NCI-H510A (cell line): ENCODE results near the gene ATP8B4.
"Not testable (repeated sequence)": the region's sequence is repeated elsewhere in the genome, so short reads cannot be mapped to it uniquely, and the experiment has no call there.

Experiments used
- DNase-seq: peaks from one replicate; lab custom pipeline; 2025; lab: John Stamatoyannopoulos, UW

Gene ATP8B4

DNA sequence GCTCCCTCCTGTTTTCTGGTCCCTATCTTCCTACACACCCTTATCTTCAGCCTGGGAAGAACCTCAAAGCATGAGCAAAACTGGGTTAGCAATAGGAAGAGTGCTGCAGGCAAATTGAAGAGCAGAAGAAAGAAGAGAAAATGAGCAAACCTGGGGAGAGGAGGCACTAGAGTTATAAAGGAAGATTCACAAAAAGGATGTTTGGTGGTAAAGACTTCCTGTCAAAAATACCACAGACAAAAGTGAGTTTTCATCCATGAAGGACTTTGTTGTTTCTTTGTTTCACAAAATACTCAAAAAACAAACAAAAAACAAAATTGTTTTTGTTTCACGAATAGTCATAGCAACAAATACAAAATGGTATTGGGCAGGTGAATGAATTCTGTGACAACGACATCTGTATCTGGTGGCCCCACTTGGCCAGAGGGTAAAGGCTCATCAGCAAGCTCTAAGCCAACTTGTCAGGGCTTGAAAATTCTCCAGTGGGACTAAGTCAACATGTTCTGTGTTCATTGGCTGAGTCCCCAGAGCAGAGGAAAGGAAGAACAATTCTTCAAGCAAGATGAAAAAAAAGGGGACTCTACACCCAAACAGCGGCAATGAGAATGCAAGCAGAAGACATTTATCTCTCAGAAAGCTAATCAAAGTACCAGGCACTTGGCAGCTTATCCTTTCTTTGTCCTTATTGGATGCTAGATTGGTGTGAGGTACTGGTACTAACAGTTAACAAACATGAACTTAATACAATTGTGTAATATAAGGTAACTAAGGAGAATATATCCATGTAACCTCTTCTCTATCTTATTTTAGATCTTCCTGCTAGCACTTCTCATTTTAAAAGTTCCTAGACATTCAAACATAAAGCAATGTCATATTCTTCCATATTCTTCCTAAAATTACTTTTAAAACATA is 9.7 kb downstream of the ATP8B4 start:
- DNase-seq = no peak

- DNase-seq = no peak
Observed at GRCh38 chr15:50108461-50108860, 10.6 kb downstream of the ATP8B4 start.

DNA sequence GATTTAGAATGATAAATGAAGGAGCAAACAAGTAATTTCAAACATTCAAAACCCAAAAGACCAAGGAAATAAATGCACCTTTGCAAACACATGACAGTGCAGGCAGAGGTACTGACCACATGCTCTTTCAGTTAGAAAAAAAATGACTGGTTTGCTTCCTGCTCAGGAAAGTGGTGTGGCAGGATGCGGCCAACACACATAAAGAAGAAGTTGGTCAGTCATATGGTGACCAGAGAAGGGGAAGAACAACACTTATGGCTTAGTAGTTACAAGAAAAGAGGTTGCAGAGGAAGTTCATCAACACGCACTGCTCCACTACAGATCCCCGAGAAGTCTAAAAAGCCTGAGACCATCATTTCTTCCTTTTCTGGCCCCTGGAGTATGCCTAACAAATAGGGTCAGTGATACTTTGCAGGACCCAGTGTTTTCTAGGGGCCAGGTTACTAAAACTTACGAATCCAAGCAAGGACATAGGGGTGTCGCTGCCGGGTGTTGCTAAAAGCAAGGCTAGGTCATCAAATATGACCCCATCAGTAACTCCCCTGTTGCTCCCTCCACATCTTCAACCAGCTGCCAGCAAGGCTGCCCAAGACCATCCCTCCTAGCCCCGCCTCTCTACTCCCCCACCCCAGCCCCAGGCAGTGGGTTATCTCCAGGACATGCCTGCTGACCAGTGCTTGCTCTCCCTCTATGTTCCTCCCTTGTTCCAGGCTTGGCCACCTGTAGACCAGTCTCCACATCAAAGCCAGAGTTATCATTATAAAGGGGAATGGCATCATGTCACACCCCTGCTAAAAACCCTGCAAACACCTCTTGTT is 11.2 kb downstream of the ATP8B4 start:
- DNase-seq = no peak

DNA sequence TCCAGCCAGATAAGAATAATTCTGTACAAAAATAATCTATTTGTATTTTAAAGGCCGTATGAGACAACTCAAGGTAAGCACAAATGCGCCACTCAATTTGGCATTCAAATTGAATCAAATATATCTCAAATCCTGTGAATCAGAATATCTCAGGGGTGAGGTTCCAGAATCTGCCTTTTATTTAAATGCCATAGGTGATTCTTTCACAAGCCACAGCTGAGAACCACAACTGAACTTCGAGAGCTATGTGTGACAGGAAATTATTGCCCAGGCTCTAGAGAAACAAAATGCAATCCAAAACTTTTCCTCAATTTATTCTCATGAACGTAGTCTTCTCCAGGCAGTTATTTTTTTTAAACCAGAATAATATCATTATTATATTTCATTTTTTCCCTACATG is 11.9 kb downstream of the ATP8B4 start:
- no peak for DNase-seq

- no peak for DNase-seq
Observed at GRCh38 chr15:50106457-50106856, 12.6 kb downstream of the ATP8B4 start.

GRCh38 chr15:50100486-50100885 is 18.5 kb downstream of the ATP8B4 start:
- no peak for DNase-seq

DNA sequence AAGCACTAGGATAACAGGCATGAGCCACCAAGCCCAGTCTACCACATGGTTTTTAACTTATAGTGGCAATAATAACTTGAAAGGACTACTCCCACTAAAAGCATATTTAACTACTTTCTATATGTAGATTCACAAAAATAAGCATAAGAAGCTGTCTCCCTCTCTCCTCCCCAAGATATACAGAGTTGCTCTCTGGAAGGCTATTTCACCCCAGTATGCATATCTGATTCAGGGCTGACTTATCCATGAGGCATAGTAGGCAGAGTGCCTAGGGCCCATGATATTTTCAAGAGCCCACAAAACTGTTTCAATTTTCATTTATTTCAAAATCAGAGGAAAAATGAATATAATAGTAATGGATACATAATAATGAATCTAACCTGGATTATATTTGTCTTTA is 20.5 kb downstream of the ATP8B4 start:
- no peak for DNase-seq

DNA sequence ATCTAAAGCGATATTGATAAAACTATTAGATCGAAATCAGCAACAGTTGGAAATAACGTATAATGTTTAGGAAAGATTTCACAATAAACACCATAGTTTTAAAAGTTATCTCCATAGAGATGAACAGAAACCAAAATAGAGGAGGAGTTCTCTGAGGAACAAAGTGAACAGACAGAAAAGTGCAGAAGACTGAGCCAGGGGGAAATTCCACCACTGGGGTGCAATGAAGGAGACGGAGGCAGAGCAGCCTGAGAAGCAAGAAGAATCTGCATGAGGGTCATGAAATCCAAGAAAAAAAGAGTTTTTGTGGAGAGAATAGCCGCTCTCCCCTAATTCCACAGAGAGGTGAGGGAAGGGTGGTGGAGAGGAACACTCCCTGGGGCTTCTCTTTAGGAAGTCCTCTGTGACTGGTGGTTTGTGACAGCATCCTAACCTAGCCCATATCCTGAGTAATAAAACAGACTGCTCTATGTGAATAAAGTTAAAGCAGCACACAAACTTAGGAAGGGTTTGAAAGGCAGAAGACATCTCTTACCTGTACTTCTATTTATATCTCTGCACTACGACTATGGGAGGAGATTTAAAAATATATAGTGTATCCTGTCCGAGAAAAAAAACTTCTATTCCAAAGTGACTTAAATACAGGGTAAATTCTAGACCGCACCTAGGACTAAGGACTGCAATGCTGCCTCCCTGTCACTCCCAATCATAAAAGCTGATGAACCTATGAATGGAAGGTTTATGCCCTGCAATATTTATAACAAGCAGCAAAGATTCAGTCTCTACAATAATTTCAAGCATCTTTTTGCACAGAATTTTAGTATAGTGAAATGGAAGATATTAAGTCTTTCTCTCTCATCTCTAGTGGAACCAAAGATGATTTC is 22.9 kb downstream of the ATP8B4 start:
- DNase-seq = no peak

DNA sequence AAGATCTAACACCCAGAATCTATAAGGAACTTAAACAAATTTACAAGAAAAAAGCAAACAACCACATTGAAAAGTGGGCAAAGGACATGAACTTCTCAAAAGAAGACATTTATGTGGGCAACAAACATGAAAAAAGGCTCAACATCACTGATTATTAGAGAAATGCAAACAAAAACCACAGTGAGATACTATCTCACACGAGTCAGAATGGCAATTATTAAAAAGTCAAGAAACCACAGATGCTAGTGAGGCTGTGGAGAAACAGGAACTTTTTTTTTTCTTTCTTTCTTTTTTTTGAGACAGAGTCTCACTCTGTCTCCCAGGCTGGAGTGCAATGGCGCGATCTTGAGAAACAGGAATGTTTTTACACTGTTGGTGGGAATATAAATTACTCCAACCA is 29.6 kb downstream of the ATP8B4 start:
- DNase-seq = not testable (repeated sequence)

GRCh38 chr15:50084932-50085331 is 34.1 kb downstream of the ATP8B4 start:
- no peak for DNase-seq

DNA sequence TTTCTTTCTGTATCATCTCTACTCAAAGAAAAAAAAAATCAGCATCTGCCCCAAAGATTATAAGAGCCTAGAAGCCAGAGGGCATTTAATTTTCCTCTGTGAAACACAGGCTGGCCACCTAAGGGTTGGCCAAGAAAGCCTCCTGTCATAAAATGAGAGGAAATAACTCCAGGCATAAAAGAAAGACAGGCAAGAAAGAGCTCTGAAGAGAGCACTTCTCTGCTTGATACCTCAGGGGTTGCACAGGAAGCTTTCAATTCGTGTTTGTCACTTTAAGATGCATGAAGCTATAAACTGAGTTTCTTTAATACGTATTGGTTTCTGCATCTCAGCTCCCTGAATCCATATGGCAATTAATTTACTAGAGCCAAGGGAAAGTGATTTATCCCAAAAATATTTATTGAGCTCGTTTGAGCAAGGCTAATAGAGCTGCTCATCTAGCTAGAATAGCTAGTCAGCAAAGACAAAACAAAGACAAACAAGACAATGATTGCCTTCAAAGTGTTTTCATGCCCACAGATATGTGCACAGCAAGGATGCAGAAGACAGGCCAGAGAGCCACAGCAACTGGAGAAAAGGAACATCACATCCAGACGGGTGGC is 35.5 kb downstream of the ATP8B4 start:
- no peak for DNase-seq

GRCh38 chr15:50082066-50082465 is 37.0 kb downstream of the ATP8B4 start:
- no peak for DNase-seq

- DNase-seq = no peak
Observed at GRCh38 chr15:50077651-50078050, 41.4 kb downstream of the ATP8B4 start.

DNA sequence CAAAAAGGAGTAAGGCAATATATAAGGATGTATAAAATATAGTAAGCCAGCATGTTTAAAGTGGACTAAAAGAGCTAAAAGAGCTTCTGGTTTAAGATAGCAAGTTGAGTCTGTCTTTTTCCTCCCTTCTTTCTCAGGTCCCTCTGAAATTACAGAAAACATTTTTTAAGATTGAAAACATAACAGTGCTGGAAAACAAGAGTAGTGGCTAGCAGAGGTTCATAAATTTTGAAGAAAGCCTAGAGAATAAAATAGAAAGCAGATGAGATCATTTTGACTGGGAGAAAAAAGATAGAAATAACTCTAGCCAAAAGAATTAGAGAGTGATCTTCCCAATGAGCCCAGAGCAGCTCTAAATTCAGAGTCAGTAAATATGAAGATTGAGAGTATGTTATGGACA is 41.9 kb downstream of the ATP8B4 start:
- DNase-seq = no peak

DNA sequence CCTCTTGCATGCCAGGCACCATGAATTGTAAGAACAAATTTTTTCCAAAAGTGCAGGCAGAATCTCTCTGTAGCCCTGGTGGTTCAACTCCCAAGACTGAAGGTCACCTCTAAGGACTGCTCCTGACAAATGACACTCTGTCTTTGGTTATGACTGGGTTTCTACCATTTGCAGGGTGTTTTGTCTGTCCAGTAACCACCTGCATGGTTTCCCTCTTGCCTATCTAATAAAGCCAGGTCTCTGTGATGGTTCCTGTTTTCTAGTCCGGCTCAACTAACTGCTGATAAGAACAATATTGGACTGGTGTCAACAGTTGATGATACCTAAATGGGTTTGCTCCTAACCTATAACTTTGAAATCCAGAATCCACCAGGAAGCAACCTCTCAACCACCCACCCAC is 43.7 kb downstream of the ATP8B4 start:
- DNase-seq = no peak

- DNase-seq = no peak
Observed at GRCh38 chr15:50071551-50072258, 47.3 kb downstream of the ATP8B4 start.

GRCh38 chr15:50068016-50068415 is 51.0 kb downstream of the ATP8B4 start:
- DNase-seq = no peak

- DNase-seq = no peak
Observed at GRCh38 chr15:50067254-50067653, 51.8 kb downstream of the ATP8B4 start.

- DNase-seq = no peak
Observed at GRCh38 chr15:50066666-50067065, 52.4 kb downstream of the ATP8B4 start.

- DNase-seq = no peak
Observed at GRCh38 chr15:50066202-50066601, 52.8 kb downstream of the ATP8B4 start.

DNA sequence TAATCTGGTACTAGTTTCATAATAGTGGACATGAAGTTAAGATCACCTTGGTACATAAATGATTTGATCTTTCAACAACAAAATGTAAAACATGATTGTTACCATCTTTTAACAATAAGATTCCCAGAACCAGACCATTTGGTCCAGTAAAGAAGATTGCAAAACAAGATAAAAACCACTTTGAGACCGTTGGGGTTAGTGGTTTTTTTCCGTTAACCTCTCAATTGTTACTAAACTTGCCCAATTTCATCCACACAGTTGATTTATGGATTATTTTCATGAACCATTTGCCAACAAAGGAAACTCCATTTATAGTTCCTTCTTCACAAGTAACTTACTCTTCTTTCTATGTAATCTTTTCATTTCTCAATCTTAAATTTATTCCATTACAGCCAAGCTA is 53.8 kb downstream of the ATP8B4 start:
- DNase-seq = no peak
